Nucleus accumbens (tissue), 56 donors: Measurements from ENCODE around the gene SCG5.
A peak's percentile ranks its signal among the peaks of the same experiment; 100 is the strongest.

Experiments
- DNase-seq, 56 donors: peaks; one replicate each; lab custom pipeline; 2025; lab: John Stamatoyannopoulos, UW

Gene SCG5

GRCh38 chr15:32688151-32688639, 46.7 kb downstream of the SCG5 start:
- no peak for DNase-seq

- no peak for DNase-seq
Measured at GRCh38 chr15:32690941-32691688, 49.6 kb downstream of the SCG5 start.

GRCh38 chr15:32691689-32692038, 50.2 kb downstream of the SCG5 start:
- peak in 12 of 56 donors; percentile 5 to 39 (median 15) for DNase-seq

- no peak for DNase-seq
Measured at GRCh38 chr15:32692286-32692685, 50.8 kb downstream of the SCG5 start.

DNA sequence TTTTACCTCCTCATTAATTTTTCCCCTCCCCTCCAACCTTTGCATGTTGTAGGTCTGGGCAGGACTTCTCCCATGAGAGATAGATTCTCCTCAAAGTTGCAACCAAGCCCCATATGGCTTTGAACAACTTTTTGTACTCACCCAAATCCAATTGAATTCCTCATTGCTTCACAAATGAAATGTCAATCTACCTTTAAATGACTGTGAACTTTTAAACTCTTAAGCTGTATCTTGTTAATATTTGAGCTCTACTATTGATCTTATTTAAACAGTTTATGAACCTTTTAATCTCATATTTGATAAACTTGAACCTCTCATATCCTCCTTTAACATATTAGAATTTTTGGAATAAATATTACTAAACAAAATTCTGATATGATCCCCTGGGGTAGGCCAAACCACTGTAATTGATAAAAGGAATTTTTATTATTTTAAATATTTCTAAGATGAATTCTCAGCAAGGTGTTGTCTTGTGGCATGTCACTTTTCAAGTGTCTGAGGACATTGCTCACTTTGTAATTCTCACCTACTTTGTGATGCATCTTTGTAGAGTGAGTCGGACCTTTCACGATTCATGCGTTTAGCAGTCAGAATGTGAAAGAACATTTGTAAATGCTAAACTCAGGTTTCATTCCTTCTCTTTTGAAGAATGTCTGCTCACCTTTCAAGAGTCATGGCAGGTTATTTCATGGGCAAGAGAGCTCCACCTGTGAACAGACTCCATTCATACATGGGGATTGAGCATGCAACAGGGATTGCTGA, 52.9 kb downstream of the SCG5 start:
- no peak for DNase-seq

DNA sequence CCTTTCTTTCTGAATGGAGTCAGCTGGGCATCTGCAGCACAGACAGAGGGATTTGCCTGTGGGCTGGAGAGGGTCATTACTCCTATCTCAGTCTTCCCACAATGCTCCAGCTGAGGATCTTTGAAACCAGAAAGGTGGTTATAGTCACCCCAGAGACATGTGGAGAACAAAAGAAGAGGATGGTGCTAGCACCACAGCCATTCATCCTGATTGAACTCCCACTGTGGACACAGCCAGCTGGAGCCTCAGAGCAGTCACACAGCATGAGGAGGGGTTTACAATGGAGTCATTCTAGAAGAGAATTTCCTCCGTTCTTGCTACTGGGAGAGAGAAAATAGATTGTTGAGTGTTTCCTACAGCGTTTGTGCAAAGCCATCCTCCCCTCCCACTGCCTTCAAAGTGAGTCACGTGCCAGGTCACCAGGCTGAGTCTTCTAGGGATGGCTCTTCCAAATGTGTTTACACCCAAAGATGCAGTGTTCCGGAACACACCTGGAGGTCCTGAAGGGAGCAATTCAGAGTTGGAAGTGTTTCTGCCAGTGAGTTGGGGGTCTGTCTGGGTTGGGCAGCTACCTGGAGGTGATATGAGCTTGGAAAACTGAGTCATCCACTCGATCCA, 57.4 kb downstream of the SCG5 start:
- DNase-seq: no peak

DNA sequence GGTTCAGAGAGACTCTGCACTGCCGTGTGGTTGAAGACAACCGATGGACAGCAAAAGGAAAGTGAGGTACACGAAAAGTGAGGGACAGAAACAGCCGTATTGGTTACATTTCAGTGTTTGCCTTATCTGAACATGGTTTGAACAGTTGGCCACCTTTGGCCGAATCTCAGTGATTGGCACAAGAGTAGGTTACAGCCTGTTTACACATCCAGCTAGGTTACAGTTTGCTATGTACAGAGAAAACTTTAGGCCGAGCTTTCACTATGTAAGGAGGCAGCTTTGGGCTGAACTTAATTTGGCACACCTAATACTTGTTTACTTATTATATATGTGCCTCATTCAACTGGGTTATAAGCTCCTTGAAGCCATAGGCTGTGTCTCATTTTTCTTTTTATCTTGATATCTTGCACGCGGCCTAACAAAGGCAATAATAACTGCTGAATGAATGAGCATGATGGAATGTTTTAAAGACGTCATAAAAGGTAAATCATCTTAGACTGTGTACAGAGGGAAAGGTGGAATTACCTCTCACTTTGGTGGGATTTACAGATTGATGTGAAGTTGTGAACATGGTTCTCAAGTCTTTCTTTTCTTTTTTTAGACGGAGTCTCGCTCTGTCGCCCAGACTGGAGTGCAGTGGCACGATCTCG, 59.1 kb downstream of the SCG5 start:
- DNase-seq: no peak

DNA sequence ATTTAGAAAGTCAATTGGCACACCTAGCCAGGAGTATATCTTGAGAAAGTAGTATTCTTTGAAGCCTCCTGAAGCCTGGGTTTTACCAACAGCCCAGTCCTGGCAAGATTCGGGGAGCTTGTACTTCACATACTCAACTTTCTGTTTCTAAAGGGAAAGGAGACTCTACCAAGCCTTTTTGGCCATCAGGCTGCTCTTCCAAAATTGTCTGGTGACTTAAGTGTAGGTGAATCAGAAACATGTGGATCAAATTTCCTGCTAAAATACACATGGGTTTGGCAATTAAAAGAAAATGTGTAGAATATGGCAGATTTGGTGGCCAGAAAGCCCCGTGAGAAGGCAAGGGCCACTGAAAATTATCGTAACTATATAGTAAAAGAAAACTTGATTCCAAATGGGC, 60.4 kb downstream of the SCG5 start:
- DNase-seq: no peak

DNA sequence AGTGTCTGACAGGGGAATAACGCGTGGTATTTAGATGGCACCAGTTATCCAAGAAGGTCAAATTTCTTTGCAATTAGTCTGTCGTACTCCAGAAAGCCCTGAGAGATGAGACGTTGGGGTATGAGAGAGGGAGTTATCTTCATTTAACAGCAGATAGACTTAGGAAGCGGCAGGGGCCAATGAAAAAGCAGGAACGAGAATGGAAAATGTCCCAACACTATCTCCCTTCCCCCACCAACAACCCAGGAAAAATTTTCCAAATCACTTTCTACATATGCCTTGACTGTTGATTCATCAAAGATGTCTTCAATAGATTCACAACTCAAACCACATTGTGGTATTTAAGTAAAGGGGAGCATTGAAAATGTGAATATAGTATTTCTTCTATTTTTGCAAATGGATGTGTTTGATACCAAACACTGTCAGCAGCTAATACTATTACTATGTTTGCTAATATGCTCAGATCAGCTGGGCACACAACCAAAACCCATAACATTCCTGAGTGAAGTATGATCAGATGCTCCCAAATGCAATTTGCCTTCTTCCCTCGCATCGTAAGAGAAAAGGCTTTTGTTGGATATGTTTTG, 63.0 kb downstream of the SCG5 start:
- no peak for DNase-seq

DNA sequence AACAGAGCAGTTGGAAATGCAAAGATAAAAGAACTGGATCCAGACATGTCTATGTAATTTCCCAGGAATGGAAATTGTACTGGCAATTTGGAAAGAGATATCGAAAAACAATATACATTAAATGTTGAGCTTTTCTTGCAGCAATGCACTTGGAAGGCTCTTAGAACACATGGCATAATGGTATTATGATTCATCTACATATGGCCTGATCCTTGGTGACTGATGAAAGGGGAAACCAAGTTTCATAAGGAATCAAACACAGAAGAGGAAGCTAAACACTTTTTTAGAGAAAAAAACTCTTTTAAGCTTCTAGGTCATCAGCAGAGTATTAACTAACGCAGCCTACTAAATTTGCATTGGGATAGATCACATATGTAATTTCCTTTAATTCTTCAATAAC, 63.9 kb downstream of the SCG5 start:
- DNase-seq: no peak

DNA sequence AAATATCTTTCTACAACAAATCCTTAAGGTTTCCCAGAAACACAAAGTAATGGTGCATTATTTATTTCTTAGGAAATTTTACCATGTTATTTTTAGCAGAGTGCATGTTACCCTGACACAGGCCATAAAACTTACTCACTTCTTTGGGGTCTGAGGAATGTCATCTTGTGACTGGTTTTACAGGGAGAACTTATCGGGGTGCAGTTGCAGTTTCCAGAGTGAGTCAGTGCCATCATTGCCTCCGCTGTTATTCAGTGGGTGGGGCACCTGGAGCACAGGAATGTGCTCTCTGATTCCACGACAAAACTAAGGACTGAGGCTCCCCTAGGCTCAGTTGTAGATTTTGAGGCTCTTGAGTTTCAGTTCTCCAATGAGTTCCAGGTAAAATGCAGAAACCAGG, 65.2 kb downstream of the SCG5 start:
- no peak for DNase-seq

DNA sequence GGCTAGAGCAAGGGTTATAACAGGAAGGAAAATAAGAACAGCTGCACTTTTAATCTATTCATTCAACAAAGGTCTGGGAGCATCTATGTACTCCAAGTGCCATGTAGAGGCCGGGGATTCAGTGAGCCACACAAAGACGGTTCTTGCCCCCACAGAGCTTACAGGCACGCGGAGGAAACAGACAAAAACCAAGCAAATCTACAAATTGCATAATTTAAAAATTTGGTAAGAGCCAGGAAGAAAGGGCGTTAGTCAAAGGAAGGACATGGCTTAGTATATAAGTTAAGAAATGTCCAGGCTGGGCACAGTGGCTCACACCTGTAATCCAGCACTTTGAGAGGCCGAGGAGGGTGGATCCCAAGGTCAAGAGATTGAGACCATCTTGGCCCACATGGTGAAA, 65.9 kb downstream of the SCG5 start:
- no peak for DNase-seq

- no peak for DNase-seq
Measured at GRCh38 chr15:32709295-32710033, 68.0 kb downstream of the SCG5 start.

- no peak for DNase-seq
Measured at GRCh38 chr15:32715276-32715675, 73.8 kb downstream of the SCG5 start.

- no peak for DNase-seq
Measured at GRCh38 chr15:32716216-32716914, 74.9 kb downstream of the SCG5 start.

- peak in 4 of 56 donors; percentile 32 to 64 (median 38) for DNase-seq
Measured at GRCh38 chr15:32716915-32717425, 75.5 kb downstream of the SCG5 start.

- peak in 37 of 56 donors; percentile 11 to 71 (median 44) for DNase-seq
Measured at GRCh38 chr15:32717426-32718226, 76.1 kb downstream of the SCG5 start, which contains the start of gene GREM1. Gene GREM1 (plus strand): TSS chr15:32718004. CDS start chr15:32730691, 12,687 bp downstream.

DNA sequence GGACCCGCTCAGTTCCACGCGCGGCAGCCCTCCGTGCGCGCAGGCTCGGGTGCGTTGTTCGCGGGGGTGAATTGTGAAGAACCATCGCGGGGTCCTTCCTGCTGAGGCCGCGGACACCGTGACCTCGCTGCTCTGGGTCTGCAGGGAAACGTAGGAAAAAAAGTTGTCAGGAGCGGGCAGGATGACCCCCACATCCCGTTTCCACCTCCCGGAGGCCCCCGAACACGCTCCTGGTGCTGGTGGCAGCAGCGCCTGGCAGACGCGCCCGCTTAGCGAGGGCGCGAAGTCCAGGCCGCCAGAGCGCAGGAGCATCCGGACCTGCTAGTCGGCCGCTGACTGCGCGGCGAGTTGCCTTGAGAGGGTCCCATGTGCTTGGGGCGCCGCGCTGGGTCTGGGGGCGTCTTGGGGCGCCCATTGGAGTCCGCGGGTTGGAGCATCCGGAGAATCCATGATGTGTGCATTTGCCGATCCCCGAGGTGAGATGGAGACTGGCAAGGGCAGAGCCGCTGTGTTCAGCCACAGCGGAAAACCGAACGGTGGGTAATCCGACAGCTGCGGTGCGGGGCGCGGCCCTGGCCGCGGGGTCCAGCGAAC, 76.8 kb downstream of the SCG5 start:
- peak in 4 of 56 donors; percentile 12 to 50 (median 29) for DNase-seq
